HG03354 (cell line): ENCODE measurements around the gene WASF1.

Experiments used
- ATAC-seq: cut with Tn5 transposase; IDR thresholded peaks from one replicate; pipeline ENCODE4 v1.9.1; 2021; ENCODE audit warnings: mild to moderate bottlenecking; ENCODE audit not compliant: unreplicated experiment, poor library complexity, severe bottlenecking

Gene WASF1

GRCh38 chr6:110179406-110180227 is at the start of gene WASF1:
WASF1 (minus strand) TSS chr6:110179670; CDS start chr6:110127601, 52,069 bp downstream.
- ATAC-seq = peak; percentile 92

GRCh38 chr6:110226261-110226660 is 46.8 kb upstream of the WASF1 start:
- ATAC-seq = no peak

GRCh38 chr6:110221738-110222137 is 42.3 kb upstream of the WASF1 start:
- ATAC-seq = no peak

GRCh38 chr6:110217266-110217665 is 37.8 kb upstream of the WASF1 start:
- ATAC-seq = no peak

- no peak for ATAC-seq
These were observed 36.7 kb upstream of the WASF1 start for GRCh38 chr6:110216140-110216539.

- ATAC-seq = no peak
These were observed 34.9 kb upstream of the WASF1 start for GRCh38 chr6:110214338-110214737.

GRCh38 chr6:110211753-110212152 is 32.3 kb upstream of the WASF1 start:
- no peak for ATAC-seq

- ATAC-seq = no peak
These were observed 28.2 kb upstream of the WASF1 start for GRCh38 chr6:110207652-110208051.

GRCh38 chr6:110201151-110201884 is 21.8 kb upstream of the WASF1 start:
- ATAC-seq = no peak

- no peak for ATAC-seq
These were observed 19.1 kb upstream of the WASF1 start for GRCh38 chr6:110198561-110198960.

GRCh38 chr6:110196874-110197273 is 17.4 kb upstream of the WASF1 start:
- no peak for ATAC-seq

- no peak for ATAC-seq
These were observed 16.2 kb upstream of the WASF1 start for GRCh38 chr6:110195639-110196038.

GRCh38 chr6:110191477-110191876 is 12.0 kb upstream of the WASF1 start:
- no peak for ATAC-seq

- no peak for ATAC-seq
These were observed 11.3 kb upstream of the WASF1 start for GRCh38 chr6:110190726-110191125.

- ATAC-seq = no peak
These were observed 9.3 kb upstream of the WASF1 start for GRCh38 chr6:110188791-110189190.

GRCh38 chr6:110185879-110186278 is 6.4 kb upstream of the WASF1 start:
- ATAC-seq = peak; percentile 61

- no peak for ATAC-seq
These were observed 3.9 kb upstream of the WASF1 start for GRCh38 chr6:110183292-110183885.

GRCh38 chr6:110181131-110182030 is 1.9 kb upstream of the WASF1 start:
- no peak for ATAC-seq

GRCh38 chr6:110180228-110181008 is 948 bp upstream of the WASF1 start, which contains the start of gene CDC40:
CDC40 (plus strand) TSS chr6:110180427; CDS start chr6:110180445, 18 bp downstream.
- peak; percentile 60 for ATAC-seq
